Small intestine (tissue), 7 donors: ENCODE data around the gene ZDHHC7. TPM values are rescaled to one million over a fixed set of nuclear protein-coding genes. Genes with fewer than 3 reads are reported as not detected.

Experiments used
- DNase-seq, 2 donors: peaks; one replicate each; pipeline versions ENCODE4 v3.0.0 to v3.0.0-alpha.2; 2013
- FAIRE-seq: peaks from 2 replicates; lab custom pipeline; 2012; peaks lifted over from hg19 to GRCh38; lab: Jason Lieb, UNC
- H3K27ac ChIP-seq, 3 donors: one replicate each; pipeline ENCODE4 v1.5.1; 2013; ENCODE audit warnings: low read length in 2 of 3, mild to moderate bottlenecking in 2 of 3, control low read depth in 1 of 3, inconsistent platforms in 1 of 3, low read depth in 1 of 3, moderate library complexity in 1 of 3
- H3K27me3 ChIP-seq, 3 donors: one replicate each; pipeline ENCODE4 v1.6.1; 2013; ENCODE audit warnings: low read length in 3 of 3, inconsistent platforms in 1 of 3; ENCODE audit not compliant: control insufficient read depth in 3 of 3, insufficient read depth in 3 of 3
- H3K36me3 ChIP-seq, 3 donors: one replicate each; pipeline ENCODE4 v1.6.1; 2013; ENCODE audit warnings: low read length in 3 of 3, inconsistent platforms in 1 of 3, low read depth in 1 of 3, mild to moderate bottlenecking in 1 of 3, moderate library complexity in 1 of 3; ENCODE audit not compliant: control insufficient read depth in 3 of 3, insufficient read depth in 2 of 3
- H3K4me1 ChIP-seq, 3 donors: one replicate each; pipeline ENCODE4 v1.6.1; 2013; ENCODE audit warnings: low read length in 2 of 3, inconsistent platforms in 1 of 3, low read depth in 1 of 3, mild to moderate bottlenecking in 1 of 3, moderate library complexity in 1 of 3; ENCODE audit not compliant: control insufficient read depth in 3 of 3, insufficient read depth in 2 of 3
- H3K4me3 ChIP-seq, 3 donors: one replicate each; pipeline ENCODE4 v1.5.1; 2013; ENCODE audit warnings: low read length in 3 of 3, control low read depth in 1 of 3, inconsistent platforms in 1 of 3, low read depth in 1 of 3, mild to moderate bottlenecking in 1 of 3, moderate library complexity in 1 of 3
- H3K9me3 ChIP-seq, 2 donors: one replicate each; pipeline ENCODE4 v1.6.1; 2013; ENCODE audit warnings: low read depth in 1 of 2, low read length in 1 of 2; ENCODE audit not compliant: control insufficient read depth in 2 of 2, insufficient read depth in 1 of 2
- WGBS, 3 donors: extraction: QIAGEN DNeasy Blood & Tissue Kit; methylation state at CpG; one replicate each; pipeline ENCODE4 v1.1.7; 2013; 5-methylcytosine and 5-hydroxymethylcytosine counted together
- polyA plus RNA-seq, 4 donors: library from polyadenylated mRNA; stranded (reverse) in 3 of 4; unstranded in 1 of 4; fragments of 200-250 nt in 3 of 4; fragments of 120-200 nt in 1 of 4; gene quantifications; one replicate each; pipeline versions ENCODE4 v1.2.1 to v1.2.3, GENCODE V29; 2013
- donor health status: healthy with polysubstance abuse.
- donor health status: control.
- donor health status: control.
- donor health status: Bipolar disorder and iron deficiency.
- donor health status: healthy.

The ZDHHC7 gene
- polyA plus RNA-seq, 4 donors: 16.5 to 57.5 (median 27.2) TPM

DNA sequence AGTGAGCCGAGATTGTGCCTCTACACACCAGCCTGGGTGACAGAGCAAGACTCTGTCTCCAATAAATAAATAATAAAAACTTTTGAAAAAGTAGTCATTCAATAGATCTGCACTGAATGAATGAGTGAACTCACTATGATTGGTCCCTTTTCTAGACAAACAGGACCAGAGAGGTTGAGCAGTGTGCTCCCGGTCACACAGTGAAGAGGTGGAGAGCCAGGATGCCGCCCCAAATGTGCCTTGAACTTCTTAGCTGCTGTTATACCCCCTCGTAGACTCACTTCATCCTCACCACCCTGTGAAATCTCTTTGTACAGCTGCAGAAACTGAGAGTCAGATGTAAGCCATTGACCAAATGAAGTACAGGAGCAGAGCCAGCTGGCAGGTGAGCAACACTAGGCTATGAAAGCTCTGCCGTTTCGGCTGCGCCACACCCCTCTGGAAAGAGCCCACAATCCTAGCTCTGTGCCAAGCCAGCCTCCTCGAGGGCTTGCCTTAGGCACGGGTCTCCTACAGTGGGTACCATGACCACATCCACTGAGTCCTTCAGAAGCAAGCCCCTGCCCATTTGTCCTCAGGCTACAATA lies 8.4 kb upstream of the ZDHHC7 start:
- peak overlapping the region in 1 of 3 donors; percentile 8 for H3K27ac ChIP-seq

GRCh38 chr16:85018529-85019236 lies 7.3 kb upstream of the ZDHHC7 start:
- no peak overlapping the region for H3K27ac ChIP-seq
- no peak for DNase-seq
- no peaks in the 10 kb centered on the region for H3K9me3 ChIP-seq
- FAIRE-seq: no peak
- H3K4me1 ChIP-seq: peaks cover 0 to 18% (median 4%) of the 10 kb centered on the region in 3 donors
- WGBS, 3 donors: 81 to 89% (median 89%) methylated on average over 19 of the region's 19 CpGs
- H3K27me3 ChIP-seq: no peaks in the 10 kb centered on the region
- H3K36me3 ChIP-seq: no peaks in the 10 kb centered on the region
- no peak overlapping the region for H3K4me3 ChIP-seq

More for the DNA sequence above, 8.4 kb upstream of the ZDHHC7 start:
- Histone ChIP-seq H3K4me1 (peaks cover 0 to 15% (median 4%) of the 10 kb centered on the region in 3 donors), H3K27me3 (no peaks in the 10 kb centered on the region), H3K4me3 (no peak overlapping the region), H3K9me3 (no peaks in the 10 kb centered on the region), H3K36me3 (no peaks in the 10 kb centered on the region)
- FAIRE-seq: no peak
- peak in 1 of 2 donors; percentile 43 for DNase-seq
- 19 to 54% (median 36%) methylated on average over 9 of the region's 9 CpGs for WGBS, 3 donors

- H3K4me3 ChIP-seq: no peak overlapping the region
- FAIRE-seq: no peak
- DNase-seq: peak in 1 of 2 donors; percentile 67
- H3K4me1 ChIP-seq: peaks cover 0 to 18% (median 4%) of the 10 kb centered on the region in 3 donors
- no peaks in the 10 kb centered on the region for H3K27me3 ChIP-seq
- H3K9me3 ChIP-seq: no peaks in the 10 kb centered on the region
- H3K36me3 ChIP-seq: no peaks in the 10 kb centered on the region
- 81 to 86% (median 86%) methylated on average over 8 of the region's 8 CpGs for WGBS, 3 donors
- no peak overlapping the region for H3K27ac ChIP-seq
These were observed 6.3 kb upstream of the ZDHHC7 start for GRCh38 chr16:85017633-85018032.

DNA sequence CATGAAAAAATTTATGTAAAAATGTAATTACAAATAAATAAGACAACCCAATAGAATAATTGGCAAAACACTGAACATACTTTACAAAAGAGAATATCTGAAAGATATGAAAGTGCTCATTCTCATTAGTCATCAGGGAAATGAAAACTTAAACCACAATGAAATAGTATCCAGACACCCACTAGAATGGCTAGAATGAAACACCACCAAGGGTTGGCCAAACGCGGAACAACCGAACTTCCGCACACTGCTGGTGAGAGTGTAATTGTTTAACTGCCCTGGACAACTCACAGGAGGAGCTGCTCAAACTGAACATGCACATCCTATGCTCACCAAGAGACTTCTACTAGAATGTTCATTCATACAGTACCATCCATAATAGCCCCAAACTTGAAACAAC lies 5.8 kb upstream of the ZDHHC7 start:
- Histone ChIP-seq H3K9me3 (no peaks in the 10 kb centered on the region), H3K36me3 (no peaks in the 10 kb centered on the region), H3K4me1 (peaks cover 0 to 18% (median 4%) of the 10 kb centered on the region in 3 donors), H3K27me3 (no peaks in the 10 kb centered on the region), H3K27ac (no peak overlapping the region), H3K4me3 (no peak overlapping the region)
- WGBS, 3 donors: 71 to 79% (median 71%) methylated on average over 4 of the region's 4 CpGs
- FAIRE-seq (no peak), DNase-seq (no peak)

DNA sequence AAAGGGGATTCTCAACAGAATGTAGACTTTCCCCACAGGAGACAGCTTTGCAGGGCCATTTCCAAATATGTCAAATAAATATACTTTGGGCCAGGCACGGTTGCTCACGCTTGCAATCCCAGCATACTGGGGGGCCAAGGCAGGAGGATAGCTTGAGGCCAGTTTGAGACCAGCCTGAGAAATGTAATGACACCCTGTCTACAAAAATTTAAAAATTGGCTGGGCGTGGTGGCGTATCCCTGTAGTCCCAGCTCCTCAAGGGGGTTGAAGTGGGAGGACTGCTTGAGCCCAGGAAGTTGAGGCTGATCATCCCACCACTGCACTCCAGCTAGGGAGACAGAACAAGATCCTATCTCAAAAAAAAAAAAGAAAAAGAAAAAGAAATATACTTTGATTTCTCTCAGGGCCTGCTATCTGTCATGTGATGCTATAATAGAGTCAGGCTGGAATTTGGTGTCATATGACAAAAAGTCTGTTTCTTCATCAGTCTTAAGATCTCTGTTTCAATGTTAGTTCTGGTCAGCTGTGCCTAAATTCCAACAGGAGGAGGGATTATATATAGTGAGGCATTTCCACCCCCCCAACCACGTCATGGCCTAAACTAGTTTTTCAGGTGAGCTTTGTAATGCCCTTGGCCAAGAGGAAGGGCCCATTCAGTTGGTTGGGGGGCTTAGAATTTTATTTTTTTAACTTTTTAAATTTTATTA lies 4.3 kb upstream of the ZDHHC7 start:
- no peak for DNase-seq
- H3K36me3 ChIP-seq: no peaks in the 10 kb centered on the region
- H3K9me3 ChIP-seq: no peaks in the 10 kb centered on the region
- H3K4me3 ChIP-seq: no peak overlapping the region
- H3K27ac ChIP-seq: no peak overlapping the region
- H3K27me3 ChIP-seq: no peaks in the 10 kb centered on the region
- no peak for FAIRE-seq
- peaks cover 0 to 21% (median 4%) of the 10 kb centered on the region in 3 donors for H3K4me1 ChIP-seq
- 93 to 94% (median 94%) methylated on average over 5 of the region's 5 CpGs for WGBS, 3 donors

GRCh38 chr16:85014311-85014710 lies 3.0 kb upstream of the ZDHHC7 start:
- FAIRE-seq (no peak), DNase-seq (peak; percentile 72 to 76)
- Histone ChIP-seq H3K36me3 (peaks cover 0 to 2% (median 0%) of the 10 kb centered on the region in 3 donors), H3K27ac (peak overlapping the region in 1 of 3 donors; percentile 63), H3K27me3 (no peaks in the 10 kb centered on the region), H3K4me3 (no peak overlapping the region), H3K9me3 (no peaks in the 10 kb centered on the region), H3K4me1 (peaks cover 0 to 32% (median 2%) of the 10 kb centered on the region in 3 donors)
- 12 to 60% (median 36%) methylated on average over 2 of the region's 2 CpGs for WGBS, 3 donors

GRCh38 chr16:85011846-85012284 lies 530 bp upstream of the ZDHHC7 start:
- 12 to 22% (median 14%) methylated on average over 17 of the region's 17 CpGs for WGBS, 3 donors

GRCh38 chr16:85010446-85010930 lies 847 bp downstream of the ZDHHC7 start:
- FAIRE-seq (no peak), DNase-seq (no peak)
- WGBS, 3 donors: 7 to 25% (median 15%) methylated on average over 9 of the region's 9 CpGs
- H3K9me3 ChIP-seq: no peaks in the 10 kb centered on the region
- peak overlapping the region; percentile 94 to 100 (median 100) for H3K27ac ChIP-seq
- H3K4me1 ChIP-seq: peaks cover 2 to 30% (median 7%) of the 10 kb centered on the region in 3 donors
- H3K36me3 ChIP-seq: peaks cover 0 to 10% (median 0%) of the 10 kb centered on the region in 3 donors
- H3K27me3 ChIP-seq: no peaks in the 10 kb centered on the region
- H3K4me3 ChIP-seq: peak overlapping the region; percentile 94 to 96 (median 95)

More at GRCh38 chr16:85011846-85012284, 530 bp upstream of the ZDHHC7 start:
- FAIRE-seq (no peak), DNase-seq (no peak)
- Histone ChIP-seq H3K4me3 (peak overlapping the region; percentile 94 to 96 (median 95)), H3K27me3 (no peaks in the 10 kb centered on the region), H3K36me3 (peaks cover 0 to 5% (median 0%) of the 10 kb centered on the region in 3 donors), H3K4me1 (peaks cover 2 to 35% (median 7%) of the 10 kb centered on the region in 3 donors), H3K9me3 (no peaks in the 10 kb centered on the region), H3K27ac (peak overlapping the region; percentile 94 to 100 (median 100))
